ENCODE results near the gene ITSN1. TPM values are rescaled to one million over a fixed set of nuclear protein-coding genes. Genes with fewer than 3 reads are reported as not detected.

ITSN1 gene
- total and polyA plus RNA-seq, 12 donors = 20.0 to 60.5 (median 36.7) TPM

DNA sequence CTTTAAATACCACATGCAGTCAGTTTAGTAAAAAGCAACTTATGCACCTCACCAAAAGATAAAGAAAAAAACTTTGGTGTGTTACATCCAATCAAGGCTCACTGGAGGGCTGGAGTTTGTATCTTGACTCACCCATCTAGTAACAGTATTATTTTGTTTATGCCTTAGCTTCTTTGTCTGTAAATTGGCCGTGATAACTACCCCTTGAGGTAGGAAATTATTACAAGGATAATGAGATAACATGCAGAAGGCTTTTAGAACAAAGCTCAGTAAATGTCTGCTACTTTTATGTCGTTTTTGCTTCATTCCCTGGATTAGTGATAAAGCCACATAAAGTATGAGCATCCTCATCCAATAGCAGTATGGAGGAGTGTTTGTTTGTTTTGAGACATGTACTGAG, 178.5 kb downstream of the ITSN1 start:
- TF ChIP-seq POLR2A (IDR thresholded peaks at IDR 0.05) = no peak
- TF ChIP-seq, protein P1, sequence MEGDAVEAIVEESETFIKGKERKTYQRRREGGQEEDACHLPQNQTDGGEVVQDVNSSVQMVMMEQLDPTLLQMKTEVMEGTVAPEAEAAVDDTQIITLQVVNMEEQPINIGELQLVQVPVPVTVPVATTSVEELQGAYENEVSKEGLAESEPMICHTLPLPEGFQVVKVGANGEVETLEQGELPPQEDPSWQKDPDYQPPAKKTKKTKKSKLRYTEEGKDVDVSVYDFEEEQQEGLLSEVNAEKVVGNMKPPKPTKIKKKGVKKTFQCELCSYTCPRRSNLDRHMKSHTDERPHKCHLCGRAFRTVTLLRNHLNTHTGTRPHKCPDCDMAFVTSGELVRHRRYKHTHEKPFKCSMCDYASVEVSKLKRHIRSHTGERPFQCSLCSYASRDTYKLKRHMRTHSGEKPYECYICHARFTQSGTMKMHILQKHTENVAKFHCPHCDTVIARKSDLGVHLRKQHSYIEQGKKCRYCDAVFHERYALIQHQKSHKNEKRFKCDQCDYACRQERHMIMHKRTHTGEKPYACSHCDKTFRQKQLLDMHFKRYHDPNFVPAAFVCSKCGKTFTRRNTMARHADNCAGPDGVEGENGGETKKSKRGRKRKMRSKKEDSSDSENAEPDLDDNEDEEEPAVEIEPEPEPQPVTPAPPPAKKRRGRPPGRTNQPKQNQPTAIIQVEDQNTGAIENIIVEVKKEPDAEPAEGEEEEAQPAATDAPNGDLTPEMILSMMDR (IDR thresholded peaks at IDR 0.05) = no peak
- peaks cover 0 to 14% of the 10 kb centered on the region in 2 donors for H3K36me3 ChIP-seq (replicated peaks in 1 of 2)
- peaks cover 7 to 9% of the 10 kb centered on the region in 2 donors for H3K4me1 ChIP-seq (replicated peaks in 1 of 2)
- H3K27me3 ChIP-seq = no peaks in the 10 kb centered on the region
- WGBS, 4 donors = 40 to 74% (median 67%) methylated on average over 2 of the region's 2 CpGs
- H3K9me3 ChIP-seq (replicated peaks in 1 of 3) = no peaks in the 10 kb centered on the region
- no peak for DNase-seq
- no peak overlapping the region for H3K27ac ChIP-seq
- no peak overlapping the region for H3K4me3 ChIP-seq
- intact Hi-C loops (cut with DNase I) = loop anchor here (10.0 kb wide), 2 partner anchors 74 to 166 kb away; no protein-coding TSS in a partner anchor

DNA sequence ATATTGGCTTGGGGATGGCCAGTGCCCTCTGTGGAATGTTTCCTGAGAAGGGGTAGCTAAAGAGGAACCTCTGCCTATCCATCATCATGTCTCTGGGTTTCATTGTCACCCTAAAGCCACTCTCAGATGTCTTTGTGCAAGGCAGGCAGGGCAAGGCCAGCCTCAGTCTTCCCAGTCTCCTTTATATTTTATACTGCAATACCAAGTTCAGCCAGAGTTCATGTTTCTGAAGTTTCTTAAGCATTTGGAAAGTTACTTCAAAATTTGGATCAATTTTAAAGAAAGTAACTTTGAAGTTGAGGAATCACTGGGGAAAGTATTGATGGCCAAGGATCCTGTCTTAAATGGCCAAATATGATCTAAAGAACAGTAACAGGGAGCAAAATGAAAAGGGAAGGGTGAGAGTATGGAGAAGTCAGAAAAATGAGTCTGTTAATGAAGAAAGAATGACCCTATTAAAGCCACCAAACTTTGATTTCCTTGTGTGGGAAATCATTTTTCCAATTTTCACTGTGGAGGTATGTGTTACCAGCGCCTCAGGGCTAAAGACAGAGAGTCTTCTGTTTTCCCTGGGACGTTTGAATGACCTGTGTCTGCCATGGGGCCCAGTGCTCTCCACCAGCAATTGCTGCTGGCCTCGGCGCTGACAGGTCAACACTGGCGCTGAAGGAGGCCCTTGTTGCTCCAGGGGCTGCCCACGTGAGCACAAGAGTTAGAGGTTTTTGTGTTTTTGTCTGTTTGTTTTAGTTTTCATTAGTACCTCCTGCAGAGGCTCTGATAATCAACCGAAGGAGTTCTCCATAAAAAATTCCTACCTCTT, 179.4 kb downstream of the ITSN1 start:
- peaks cover 7 to 9% of the 10 kb centered on the region in 2 donors for H3K4me1 ChIP-seq (replicated peaks in 1 of 2)
- no peak overlapping the region for H3K27ac ChIP-seq
- no peaks in the 10 kb centered on the region for H3K27me3 ChIP-seq
- intact Hi-C loops (cut with DNase I) = loop anchor here (10.0 kb wide), 2 partner anchors 73 to 167 kb away; no protein-coding TSS in a partner anchor
- H3K36me3 ChIP-seq (replicated peaks in 1 of 2) = peaks cover 0 to 14% of the 10 kb centered on the region in 2 donors
- DNase-seq = no peak
- no peaks in the 10 kb centered on the region for H3K9me3 ChIP-seq (replicated peaks in 1 of 3)
- WGBS, 4 donors = 70 to 85% (median 83%) methylated on average over 7 of the region's 7 CpGs
- TF ChIP-seq, protein P1 (IDR thresholded peaks at IDR 0.05) = peak in 1 of 6 experiments; percentile 7
- no peak for TF ChIP-seq POLR2A (IDR thresholded peaks at IDR 0.05)
- no peak overlapping the region for H3K4me3 ChIP-seq

DNA sequence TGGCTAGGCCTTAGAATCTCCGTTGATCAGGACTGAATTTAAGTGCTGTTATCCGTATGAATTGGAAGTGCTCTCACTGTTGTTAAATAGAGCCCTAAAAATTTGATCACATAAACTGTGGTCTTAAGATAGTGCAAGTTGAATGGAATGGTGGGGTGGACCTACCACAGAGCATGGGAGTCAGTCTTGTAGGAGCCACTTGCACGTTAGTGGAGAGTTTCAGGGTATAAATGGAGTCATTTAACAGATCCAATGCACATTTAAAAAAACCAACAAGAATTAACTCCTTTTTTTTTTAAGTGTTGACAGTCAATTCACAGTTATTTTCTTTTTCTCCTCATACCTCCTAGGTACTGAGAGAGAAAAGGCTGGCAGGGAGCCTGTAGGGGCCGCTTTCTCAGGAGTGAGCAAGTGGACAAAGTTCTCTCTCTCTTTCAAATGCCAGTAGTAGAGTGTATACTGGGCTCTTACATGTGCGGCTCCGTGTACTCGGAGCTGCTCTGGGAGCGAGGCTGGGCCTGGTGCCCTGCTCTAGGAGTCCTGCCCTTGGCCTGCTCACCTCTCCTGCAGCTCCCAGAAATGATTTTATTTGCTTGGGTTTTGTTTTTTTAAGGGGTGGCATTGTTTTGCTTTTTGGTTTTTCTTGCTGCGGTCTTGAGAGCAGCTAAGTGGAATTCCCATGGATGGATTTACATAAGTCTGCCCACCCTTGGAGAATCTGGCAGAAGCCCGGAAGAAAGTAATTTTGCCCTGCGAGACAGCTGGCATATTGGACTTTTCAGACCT, 182.0 kb downstream of the ITSN1 start:
- Histone ChIP-seq H3K4me1 (replicated peaks in 1 of 2) (peaks cover 0 to 8% of the 10 kb centered on the region in 2 donors), H3K36me3 (replicated peaks in 1 of 2) (peaks cover 0 to 14% of the 10 kb centered on the region in 2 donors), H3K27me3 (no peaks in the 10 kb centered on the region), H3K4me3 (no peak overlapping the region), H3K27ac (no peak overlapping the region), H3K9me3 (replicated peaks in 1 of 3) (no peaks in the 10 kb centered on the region)
- WGBS, 4 donors = 81 to 94% (median 88%) methylated on average over 11 of the region's 11 CpGs
- TF ChIP-seq, protein P1 (IDR thresholded peaks at IDR 0.05) = no peak
- TF ChIP-seq POLR2A (IDR thresholded peaks at IDR 0.05) = no peak
- no peak for DNase-seq
- intact Hi-C loops (cut with DNase I) = loop anchor here (10.0 kb wide), 2 partner anchors 70 to 170 kb away; no protein-coding TSS in a partner anchor

DNA sequence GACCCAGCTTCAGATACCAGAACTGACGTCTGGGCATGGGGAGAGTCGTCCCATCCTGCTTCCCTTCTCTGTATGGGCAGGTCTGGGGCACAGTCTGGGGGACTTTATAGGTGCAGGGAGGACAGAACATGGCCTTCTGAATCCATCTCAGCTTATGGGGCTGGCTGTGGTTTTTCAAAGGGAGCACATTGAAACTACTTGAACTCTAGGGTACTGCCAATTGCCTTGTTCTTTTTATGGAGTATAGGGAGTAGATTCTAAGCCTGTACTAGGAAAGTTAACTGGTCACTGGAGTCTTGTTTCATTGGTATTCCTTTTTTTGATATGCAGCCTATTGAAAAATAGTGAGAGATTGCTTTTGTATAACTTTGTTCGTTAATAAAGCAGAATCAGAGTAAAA, 183.1 kb downstream of the ITSN1 start:
- no peaks in the 10 kb centered on the region for H3K27me3 ChIP-seq
- H3K27ac ChIP-seq = peak overlapping the region in 1 of 5 donors; percentile 32
- intact Hi-C loops (cut with DNase I) = loop anchor here (10.0 kb wide), 2 partner anchors 69 to 171 kb away; no protein-coding TSS in a partner anchor
- 81 to 89% (median 87%) methylated on average over 3 of the region's 3 CpGs for WGBS, 4 donors
- no peak overlapping the region for H3K4me3 ChIP-seq
- DNase-seq = no peak
- peaks cover 0 to 8% of the 10 kb centered on the region in 2 donors for H3K4me1 ChIP-seq (replicated peaks in 1 of 2)
- no peaks in the 10 kb centered on the region for H3K9me3 ChIP-seq (replicated peaks in 1 of 3)
- TF ChIP-seq, protein P1 (IDR thresholded peaks at IDR 0.05) = no peak
- TF ChIP-seq POLR2A (IDR thresholded peaks at IDR 0.05) = no peak
- peaks cover 0 to 14% of the 10 kb centered on the region in 2 donors for H3K36me3 ChIP-seq (replicated peaks in 1 of 2)
